Measurements from ENCODE around the gene TLE1.

TLE1 gene

GRCh38 chr9:81557452-81558090 lies 131.8 kb downstream of the TLE1 start:
- Histone ChIP-seq H3K36me3 (ENCODE audit: control insufficient read depth, insufficient read depth, low read length) (no peaks in the 10 kb centered on the region), H3K27me3 (ENCODE audit: control insufficient read depth, insufficient read depth, low read length) (peaks cover 3% of the 10 kb centered on the region), H3K4me1 (ENCODE audit: control insufficient read depth, insufficient read depth, low read length) (peaks cover 20% of the 10 kb centered on the region), H3K4me3 (ENCODE audit: low read length) (no peak overlapping the region), H3K9me3 (ENCODE audit: control insufficient read depth, low read length) (no peaks in the 10 kb centered on the region), H3K9ac (ENCODE audit: low read length) (no peak overlapping the region)

GRCh38 chr9:81556923-81557322 lies 132.4 kb downstream of the TLE1 start:
- Histone ChIP-seq H3K4me3 (ENCODE audit: low read length) (no peak overlapping the region), H3K4me1 (ENCODE audit: control insufficient read depth, insufficient read depth, low read length) (peaks cover 22% of the 10 kb centered on the region), H3K9ac (ENCODE audit: low read length) (no peak overlapping the region), H3K36me3 (ENCODE audit: control insufficient read depth, insufficient read depth, low read length) (no peaks in the 10 kb centered on the region), H3K9me3 (ENCODE audit: control insufficient read depth, low read length) (no peaks in the 10 kb centered on the region), H3K27me3 (ENCODE audit: control insufficient read depth, insufficient read depth, low read length) (peaks cover 3% of the 10 kb centered on the region)

- H3K4me1 ChIP-seq (ENCODE audit: control insufficient read depth, insufficient read depth, low read length) = peaks cover 17% of the 10 kb centered on the region
- H3K27me3 ChIP-seq (ENCODE audit: control insufficient read depth, insufficient read depth, low read length) = peaks cover 3% of the 10 kb centered on the region
- no peaks in the 10 kb centered on the region for H3K9me3 ChIP-seq (ENCODE audit: control insufficient read depth, low read length)
- H3K9ac ChIP-seq (ENCODE audit: low read length) = no peak overlapping the region
- H3K4me3 ChIP-seq (ENCODE audit: low read length) = no peak overlapping the region
- no peaks in the 10 kb centered on the region for H3K36me3 ChIP-seq (ENCODE audit: control insufficient read depth, insufficient read depth, low read length)
Observed at GRCh38 chr9:81552581-81552991, 136.8 kb downstream of the TLE1 start.

- Histone ChIP-seq H3K27me3 (ENCODE audit: control insufficient read depth, insufficient read depth, low read length) (no peaks in the 10 kb centered on the region), H3K36me3 (ENCODE audit: control insufficient read depth, insufficient read depth, low read length) (no peaks in the 10 kb centered on the region)
Observed at GRCh38 chr9:81550207-81550583, 139.2 kb downstream of the TLE1 start.

GRCh38 chr9:81549500-81550206 lies 139.7 kb downstream of the TLE1 start:
- Histone ChIP-seq H3K27me3 (ENCODE audit: control insufficient read depth, insufficient read depth, low read length) (no peaks in the 10 kb centered on the region), H3K4me1 (ENCODE audit: control insufficient read depth, insufficient read depth, low read length) (peaks cover 15% of the 10 kb centered on the region), H3K9me3 (ENCODE audit: control insufficient read depth, low read length) (no peaks in the 10 kb centered on the region), H3K4me3 (ENCODE audit: low read length) (no peak overlapping the region), H3K9ac (ENCODE audit: low read length) (no peak overlapping the region), H3K36me3 (ENCODE audit: control insufficient read depth, insufficient read depth, low read length) (no peaks in the 10 kb centered on the region)

More at GRCh38 chr9:81550207-81550583, 139.2 kb downstream of the TLE1 start:
- no peak overlapping the region for H3K9ac ChIP-seq (ENCODE audit: low read length)
- H3K4me1 ChIP-seq (ENCODE audit: control insufficient read depth, insufficient read depth, low read length) = peaks cover 15% of the 10 kb centered on the region
- H3K4me3 ChIP-seq (ENCODE audit: low read length) = no peak overlapping the region
- no peaks in the 10 kb centered on the region for H3K9me3 ChIP-seq (ENCODE audit: control insufficient read depth, low read length)

- H3K27me3 ChIP-seq (ENCODE audit: control insufficient read depth, insufficient read depth, low read length) = no peaks in the 10 kb centered on the region
- no peaks in the 10 kb centered on the region for H3K9me3 ChIP-seq (ENCODE audit: control insufficient read depth, low read length)
- no peak overlapping the region for H3K4me3 ChIP-seq (ENCODE audit: low read length)
- no peak overlapping the region for H3K9ac ChIP-seq (ENCODE audit: low read length)
- no peaks in the 10 kb centered on the region for H3K36me3 ChIP-seq (ENCODE audit: control insufficient read depth, insufficient read depth, low read length)
- H3K4me1 ChIP-seq (ENCODE audit: control insufficient read depth, insufficient read depth, low read length) = peaks cover 15% of the 10 kb centered on the region
Observed at GRCh38 chr9:81548911-81549310, 140.4 kb downstream of the TLE1 start.

GRCh38 chr9:81546489-81546888 lies 142.9 kb downstream of the TLE1 start:
- Histone ChIP-seq H3K9me3 (ENCODE audit: control insufficient read depth, low read length) (no peaks in the 10 kb centered on the region), H3K4me3 (ENCODE audit: low read length) (no peak overlapping the region), H3K27me3 (ENCODE audit: control insufficient read depth, insufficient read depth, low read length) (no peaks in the 10 kb centered on the region), H3K9ac (ENCODE audit: low read length) (no peak overlapping the region), H3K36me3 (ENCODE audit: control insufficient read depth, insufficient read depth, low read length) (no peaks in the 10 kb centered on the region), H3K4me1 (ENCODE audit: control insufficient read depth, insufficient read depth, low read length) (peaks cover 11% of the 10 kb centered on the region)

GRCh38 chr9:81543695-81544094 lies 145.7 kb downstream of the TLE1 start:
- Histone ChIP-seq H3K27me3 (ENCODE audit: control insufficient read depth, insufficient read depth, low read length) (no peaks in the 10 kb centered on the region), H3K4me3 (ENCODE audit: low read length) (no peak overlapping the region), H3K4me1 (ENCODE audit: control insufficient read depth, insufficient read depth, low read length) (no peaks in the 10 kb centered on the region), H3K36me3 (ENCODE audit: control insufficient read depth, insufficient read depth, low read length) (no peaks in the 10 kb centered on the region), H3K9ac (ENCODE audit: low read length) (no peak overlapping the region), H3K9me3 (ENCODE audit: control insufficient read depth, low read length) (no peaks in the 10 kb centered on the region)

- Histone ChIP-seq H3K9ac (ENCODE audit: low read length) (no peak overlapping the region), H3K4me3 (ENCODE audit: low read length) (no peak overlapping the region), H3K36me3 (ENCODE audit: control insufficient read depth, insufficient read depth, low read length) (no peaks in the 10 kb centered on the region), H3K27me3 (ENCODE audit: control insufficient read depth, insufficient read depth, low read length) (no peaks in the 10 kb centered on the region), H3K9me3 (ENCODE audit: control insufficient read depth, low read length) (no peaks in the 10 kb centered on the region), H3K4me1 (ENCODE audit: control insufficient read depth, insufficient read depth, low read length) (no peaks in the 10 kb centered on the region)
Observed at GRCh38 chr9:81542118-81542889, 147.0 kb downstream of the TLE1 start.

- no peaks in the 10 kb centered on the region for H3K36me3 ChIP-seq (ENCODE audit: control insufficient read depth, insufficient read depth, low read length)
- H3K4me3 ChIP-seq (ENCODE audit: low read length) = no peak overlapping the region
- H3K4me1 ChIP-seq (ENCODE audit: control insufficient read depth, insufficient read depth, low read length) = peaks cover 7% of the 10 kb centered on the region
- H3K9ac ChIP-seq (ENCODE audit: low read length) = no peak overlapping the region
- H3K9me3 ChIP-seq (ENCODE audit: control insufficient read depth, low read length) = no peaks in the 10 kb centered on the region
- H3K27me3 ChIP-seq (ENCODE audit: control insufficient read depth, insufficient read depth, low read length) = no peaks in the 10 kb centered on the region
Observed at GRCh38 chr9:81540142-81540710, 149.1 kb downstream of the TLE1 start.

- H3K4me3 ChIP-seq (ENCODE audit: low read length) = no peak overlapping the region
- no peaks in the 10 kb centered on the region for H3K9me3 ChIP-seq (ENCODE audit: control insufficient read depth, low read length)
- H3K27me3 ChIP-seq (ENCODE audit: control insufficient read depth, insufficient read depth, low read length) = no peaks in the 10 kb centered on the region
- H3K9ac ChIP-seq (ENCODE audit: low read length) = no peak overlapping the region
- peaks cover 7% of the 10 kb centered on the region for H3K4me1 ChIP-seq (ENCODE audit: control insufficient read depth, insufficient read depth, low read length)
- no peaks in the 10 kb centered on the region for H3K36me3 ChIP-seq (ENCODE audit: control insufficient read depth, insufficient read depth, low read length)
Observed at GRCh38 chr9:81539317-81539716, 150.0 kb downstream of the TLE1 start.

GRCh38 chr9:81538890-81539289 lies 150.5 kb downstream of the TLE1 start:
- H3K4me3 ChIP-seq (ENCODE audit: low read length) = no peak overlapping the region
- H3K9me3 ChIP-seq (ENCODE audit: control insufficient read depth, low read length) = no peaks in the 10 kb centered on the region
- H3K36me3 ChIP-seq (ENCODE audit: control insufficient read depth, insufficient read depth, low read length) = no peaks in the 10 kb centered on the region
- H3K4me1 ChIP-seq (ENCODE audit: control insufficient read depth, insufficient read depth, low read length) = peaks cover 7% of the 10 kb centered on the region
- H3K27me3 ChIP-seq (ENCODE audit: control insufficient read depth, insufficient read depth, low read length) = no peaks in the 10 kb centered on the region
- H3K9ac ChIP-seq (ENCODE audit: low read length) = no peak overlapping the region
